Articular chondrocyte of knee joint (primary cell): ENCODE data around the gene UNC5B. TPM values are rescaled to one million over a fixed set of nuclear protein-coding genes. Genes with fewer than 3 reads are reported as not detected.

Source experiments
- total RNA-seq: library from RNA; depleted of rRNA; stranded (reverse); fragments of >200 nt; gene quantifications from 2 replicates; pipeline ENCODE4 v1.2.3, GENCODE V29; 2012

The UNC5B gene
- 12.2 and 16.0 TPM in 2 replicates for total RNA-seq

GRCh38 chr10:71212318-71213126 is at the start of gene UNC5B:
Gene UNC5B, plus strand, starts transcription at chr10:71212570. Its CDS starts 416 bp downstream, at chr10:71212986.

GRCh38 chr10:71319042-71319799 is 106.9 kb downstream of the UNC5B start, which contains the start of gene SLC29A3:
Gene SLC29A3, plus strand, starts transcription at chr10:71319259. Its CDS starts 51 bp downstream, at chr10:71319310.

Other genes starting within 250 kb of the UNC5B start
- 3.1 and 4.2 TPM in 2 replicates for gene SLC29A3, start 106.7 kb downstream of the UNC5B start, total RNA-seq
- gene CDH23, start 184.3 kb downstream of the UNC5B start, total RNA-seq = 4.3 and 5.4 TPM in 2 replicates